Brain pericyte (primary cell): ENCODE measurements around the gene SYNE1.
"Not testable (repeated sequence)": the region's sequence is repeated elsewhere in the genome, so short reads cannot be mapped to it uniquely, and the experiment has no call there.

Experiments
- DNase-seq: peaks from one replicate; pipeline ENCODE4 v3.0.0-alpha.2; 2012; ENCODE audit warnings: low read depth, low spot score

The SYNE1 gene

GRCh38 chr6:152637296-152638047, at the start of gene SYNE1:
TSS of gene SYNE1 (minus strand) at chr6:152637362. CDS start at chr6:152628331, 9,031 bp downstream.
- no peak for DNase-seq

GRCh38 chr6:152685819-152686218, 48.7 kb upstream of the SYNE1 start:
- no peak for DNase-seq

GRCh38 chr6:152682935-152683334, 45.8 kb upstream of the SYNE1 start:
- not testable (repeated sequence) for DNase-seq

GRCh38 chr6:152682141-152682540, 45.0 kb upstream of the SYNE1 start:
- no peak for DNase-seq

GRCh38 chr6:152680879-152681517, 43.8 kb upstream of the SYNE1 start:
- no peak for DNase-seq

GRCh38 chr6:152680151-152680550, 43.0 kb upstream of the SYNE1 start:
- no peak for DNase-seq

- DNase-seq, result no peak
Observed at GRCh38 chr6:152673236-152673635, 36.1 kb upstream of the SYNE1 start.

GRCh38 chr6:152671171-152671570, 34.0 kb upstream of the SYNE1 start:
- no peak for DNase-seq

GRCh38 chr6:152669895-152670294, 32.7 kb upstream of the SYNE1 start:
- DNase-seq, result no peak

- no peak for DNase-seq
Observed at GRCh38 chr6:152661776-152662175, 24.6 kb upstream of the SYNE1 start.

GRCh38 chr6:152651986-152652385, 14.8 kb upstream of the SYNE1 start:
- no peak for DNase-seq

GRCh38 chr6:152648105-152648504, 10.9 kb upstream of the SYNE1 start:
- DNase-seq, result no peak

- not testable (repeated sequence) for DNase-seq
Observed at GRCh38 chr6:152646732-152647131, 9.6 kb upstream of the SYNE1 start.

- peak; percentile 8 for DNase-seq
Observed at GRCh38 chr6:152642578-152643375, 5.6 kb upstream of the SYNE1 start.

- no peak for DNase-seq
Observed at GRCh38 chr6:152636609-152637295, 410 bp downstream of the SYNE1 start.

- no peak for DNase-seq
Observed at GRCh38 chr6:152636021-152636608, 1.0 kb downstream of the SYNE1 start.

- no peak for DNase-seq
Observed at GRCh38 chr6:152634773-152635172, 2.4 kb downstream of the SYNE1 start.

GRCh38 chr6:152632121-152632782, 4.9 kb downstream of the SYNE1 start:
- no peak for DNase-seq

GRCh38 chr6:152631376-152631775, 5.8 kb downstream of the SYNE1 start:
- DNase-seq, result no peak

- DNase-seq, result no peak
Observed at GRCh38 chr6:152630832-152631231, 6.3 kb downstream of the SYNE1 start.

- DNase-seq, result no peak
Observed at GRCh38 chr6:152625213-152625612, 11.9 kb downstream of the SYNE1 start.
